Myocyte (in vitro differentiated cells): ENCODE measurements around the gene TP53BP1. TPM values are rescaled to one million over a fixed set of nuclear protein-coding genes. Genes with fewer than 3 reads are reported as not detected.

Source experiments
- DNase-seq: peaks from one replicate; pipeline ENCODE4 v3.0.0-alpha.2; 2012; ENCODE audit warnings: low read depth
- polyA plus RNA-seq: library from polyadenylated mRNA; unstranded; fragments of >200 nt; gene quantifications from one replicate; pipeline ENCODE4 v1.2.1, GENCODE V29; 2012; ENCODE audit warnings: missing spikeins
- total RNA-seq: library from RNA; depleted of rRNA; stranded (reverse); fragments of >200 nt; gene quantifications from 2 replicates; pipeline ENCODE4 v1.2.3, GENCODE V29; 2014

TP53BP1 gene, protein sequence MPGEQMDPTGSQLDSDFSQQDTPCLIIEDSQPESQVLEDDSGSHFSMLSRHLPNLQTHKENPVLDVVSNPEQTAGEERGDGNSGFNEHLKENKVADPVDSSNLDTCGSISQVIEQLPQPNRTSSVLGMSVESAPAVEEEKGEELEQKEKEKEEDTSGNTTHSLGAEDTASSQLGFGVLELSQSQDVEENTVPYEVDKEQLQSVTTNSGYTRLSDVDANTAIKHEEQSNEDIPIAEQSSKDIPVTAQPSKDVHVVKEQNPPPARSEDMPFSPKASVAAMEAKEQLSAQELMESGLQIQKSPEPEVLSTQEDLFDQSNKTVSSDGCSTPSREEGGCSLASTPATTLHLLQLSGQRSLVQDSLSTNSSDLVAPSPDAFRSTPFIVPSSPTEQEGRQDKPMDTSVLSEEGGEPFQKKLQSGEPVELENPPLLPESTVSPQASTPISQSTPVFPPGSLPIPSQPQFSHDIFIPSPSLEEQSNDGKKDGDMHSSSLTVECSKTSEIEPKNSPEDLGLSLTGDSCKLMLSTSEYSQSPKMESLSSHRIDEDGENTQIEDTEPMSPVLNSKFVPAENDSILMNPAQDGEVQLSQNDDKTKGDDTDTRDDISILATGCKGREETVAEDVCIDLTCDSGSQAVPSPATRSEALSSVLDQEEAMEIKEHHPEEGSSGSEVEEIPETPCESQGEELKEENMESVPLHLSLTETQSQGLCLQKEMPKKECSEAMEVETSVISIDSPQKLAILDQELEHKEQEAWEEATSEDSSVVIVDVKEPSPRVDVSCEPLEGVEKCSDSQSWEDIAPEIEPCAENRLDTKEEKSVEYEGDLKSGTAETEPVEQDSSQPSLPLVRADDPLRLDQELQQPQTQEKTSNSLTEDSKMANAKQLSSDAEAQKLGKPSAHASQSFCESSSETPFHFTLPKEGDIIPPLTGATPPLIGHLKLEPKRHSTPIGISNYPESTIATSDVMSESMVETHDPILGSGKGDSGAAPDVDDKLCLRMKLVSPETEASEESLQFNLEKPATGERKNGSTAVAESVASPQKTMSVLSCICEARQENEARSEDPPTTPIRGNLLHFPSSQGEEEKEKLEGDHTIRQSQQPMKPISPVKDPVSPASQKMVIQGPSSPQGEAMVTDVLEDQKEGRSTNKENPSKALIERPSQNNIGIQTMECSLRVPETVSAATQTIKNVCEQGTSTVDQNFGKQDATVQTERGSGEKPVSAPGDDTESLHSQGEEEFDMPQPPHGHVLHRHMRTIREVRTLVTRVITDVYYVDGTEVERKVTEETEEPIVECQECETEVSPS (N-terminal part only)
- total RNA-seq: 74.8 and 86.4 TPM in 2 replicates
- polyA plus RNA-seq: 53.2 TPM

DNA sequence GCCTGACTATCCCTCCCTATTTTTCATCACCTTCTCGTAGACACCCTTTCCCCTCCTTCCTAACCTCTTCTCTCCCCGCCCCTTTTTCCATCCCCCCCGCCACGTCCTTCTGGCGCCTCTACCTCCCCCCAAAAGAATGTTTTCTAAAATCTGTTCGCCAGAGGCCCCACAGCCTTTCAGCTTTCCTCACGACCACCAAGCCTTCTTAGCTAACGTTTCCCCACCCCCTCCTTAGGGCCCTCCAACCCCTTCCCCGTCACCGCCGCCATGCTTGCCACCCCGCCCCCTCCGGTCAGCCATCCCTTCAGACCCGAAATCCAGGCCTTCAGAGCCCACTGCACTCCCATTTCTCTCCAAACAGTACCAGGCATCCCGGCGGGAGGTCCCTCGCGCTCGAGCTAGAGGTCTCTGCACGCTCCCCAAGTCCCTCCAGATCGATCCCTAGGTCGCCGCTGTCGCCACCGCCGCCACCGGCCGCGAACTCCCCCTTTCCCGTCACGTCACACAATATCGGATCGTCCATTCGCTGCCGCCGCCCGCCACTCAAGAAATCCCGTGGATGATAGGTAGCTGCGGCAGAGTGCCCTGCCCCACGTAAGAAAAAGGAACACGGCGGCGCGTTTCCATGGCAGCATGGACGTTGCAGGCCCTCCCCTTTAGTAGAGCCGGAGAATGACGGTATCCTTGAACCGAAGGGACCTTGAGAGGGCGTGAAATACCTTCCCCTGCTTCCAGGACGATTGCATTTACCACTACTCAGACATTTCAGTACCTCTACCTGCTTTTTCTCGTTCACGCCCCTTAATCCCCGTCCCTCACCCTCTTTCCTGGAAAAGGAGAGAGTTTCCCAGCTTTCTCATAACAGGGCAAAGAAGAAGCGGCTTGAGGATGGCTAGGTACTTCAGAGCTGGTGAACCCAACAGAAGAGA, at the start of gene TP53BP1:
Gene TP53BP1 (minus strand): TSS at position 484 of the 929 bp plus-strand sequence. CDS start 113 bp downstream, at position 371.
- peak; percentile 97 for DNase-seq

DNA sequence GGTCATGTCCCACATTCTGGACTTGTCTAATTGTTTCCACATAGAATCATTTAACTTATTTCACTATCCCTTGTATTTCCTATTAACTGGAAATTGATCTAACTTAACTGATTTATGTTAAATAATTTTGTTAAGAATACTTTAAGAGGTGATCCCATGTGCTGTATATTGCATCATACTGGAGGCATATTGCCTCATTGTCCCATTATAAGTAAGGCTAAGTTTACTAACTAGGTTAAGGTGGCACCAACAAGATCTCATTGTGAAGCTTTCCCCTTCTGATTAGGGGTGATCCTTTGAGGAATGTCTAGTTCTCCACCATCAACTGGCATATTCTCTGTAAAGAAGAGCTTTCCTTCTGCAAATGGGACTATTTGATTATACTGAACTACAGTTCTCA, 48.8 kb upstream of the TP53BP1 start:
- no peak for DNase-seq

DNA sequence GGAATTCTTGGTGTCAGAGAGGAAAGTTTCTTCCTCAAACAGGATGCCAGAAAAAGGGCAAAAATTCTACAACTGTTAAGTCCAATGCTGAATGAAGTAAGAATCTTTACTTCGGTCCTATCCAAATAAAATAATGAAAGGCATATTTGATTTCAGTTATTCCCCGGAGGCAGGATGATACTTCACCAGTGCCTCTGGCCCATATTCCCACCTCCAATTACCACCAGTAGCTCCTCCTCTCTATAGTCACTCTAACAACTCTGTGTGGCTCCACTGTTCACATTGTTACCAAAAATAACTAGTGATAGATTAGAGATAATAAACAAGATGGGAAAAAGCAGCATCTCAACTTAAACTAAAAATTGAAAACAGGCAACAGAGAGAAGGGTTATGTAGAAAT, 45.1 kb upstream of the TP53BP1 start:
- DNase-seq: no peak

DNA sequence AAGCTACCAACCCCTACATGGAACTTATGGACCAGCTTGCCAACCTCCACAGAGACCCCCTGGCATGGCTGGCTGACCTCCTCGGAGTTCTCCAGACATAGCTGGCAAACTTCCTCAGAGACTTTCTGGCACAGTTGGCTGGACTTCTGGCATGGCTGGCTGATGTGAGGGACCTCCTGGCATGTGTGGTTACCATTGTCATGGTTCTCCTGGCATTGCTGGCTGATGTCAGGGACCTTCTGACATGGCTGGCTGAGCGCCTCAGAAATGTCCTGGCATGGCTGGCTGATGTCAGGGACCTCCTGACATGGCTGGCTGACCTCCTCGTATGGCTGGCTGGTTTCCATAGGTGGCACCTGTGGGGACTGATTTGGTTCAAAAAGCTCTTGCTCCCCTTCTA, 41.9 kb upstream of the TP53BP1 start:
- DNase-seq: peak; percentile 9

DNA sequence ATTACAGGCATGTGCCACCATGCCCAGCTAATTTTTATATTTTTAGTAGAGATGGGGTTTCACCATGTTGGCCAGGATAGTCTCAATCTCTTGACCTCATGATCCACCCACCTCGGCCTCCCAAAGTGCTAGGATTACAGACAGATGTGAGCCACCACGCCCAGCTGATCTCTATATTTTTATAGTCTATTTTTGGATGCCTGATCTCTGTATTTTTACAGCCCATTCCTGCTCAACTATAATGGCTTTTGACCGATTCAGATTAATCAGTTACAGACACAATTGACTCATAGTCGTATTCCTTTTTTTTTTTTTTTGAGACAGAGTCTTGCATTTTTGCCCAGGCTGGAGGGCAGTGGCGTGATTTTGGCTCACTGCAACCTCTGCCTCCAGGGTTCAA, 39.9 kb upstream of the TP53BP1 start:
- DNase-seq: peak; percentile 25

DNA sequence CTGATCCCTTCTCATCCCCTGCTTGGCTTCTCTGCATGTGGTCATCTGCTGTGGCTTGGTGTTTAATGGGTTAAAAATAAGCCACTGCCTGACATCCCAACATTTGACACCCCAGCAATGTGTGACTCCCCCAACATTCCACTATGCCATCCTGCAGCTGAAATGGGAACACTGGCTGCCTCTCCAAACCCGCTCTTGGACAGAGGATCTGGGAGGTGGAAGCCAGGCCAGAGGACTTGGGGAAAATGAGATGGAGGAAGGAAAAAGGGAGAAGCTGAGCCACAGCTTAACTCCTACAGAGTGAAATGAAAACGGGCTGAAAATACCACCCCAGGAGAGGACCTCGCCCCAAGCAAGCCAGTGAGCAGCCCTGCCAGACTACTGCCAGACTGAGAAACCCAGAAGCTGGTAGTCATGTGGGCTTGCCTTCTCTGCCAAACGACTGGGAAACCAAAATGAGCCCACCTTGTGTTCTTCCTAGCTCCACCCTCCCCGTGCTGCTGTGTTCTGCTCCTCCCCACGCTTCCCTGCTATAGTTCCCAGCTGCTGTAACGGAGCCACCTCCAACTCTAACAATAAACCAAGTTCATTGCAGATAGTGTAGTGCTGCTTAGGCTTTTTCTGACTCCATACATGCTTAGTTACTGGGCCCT, 38.2 kb upstream of the TP53BP1 start:
- DNase-seq: peak; percentile 60

DNA sequence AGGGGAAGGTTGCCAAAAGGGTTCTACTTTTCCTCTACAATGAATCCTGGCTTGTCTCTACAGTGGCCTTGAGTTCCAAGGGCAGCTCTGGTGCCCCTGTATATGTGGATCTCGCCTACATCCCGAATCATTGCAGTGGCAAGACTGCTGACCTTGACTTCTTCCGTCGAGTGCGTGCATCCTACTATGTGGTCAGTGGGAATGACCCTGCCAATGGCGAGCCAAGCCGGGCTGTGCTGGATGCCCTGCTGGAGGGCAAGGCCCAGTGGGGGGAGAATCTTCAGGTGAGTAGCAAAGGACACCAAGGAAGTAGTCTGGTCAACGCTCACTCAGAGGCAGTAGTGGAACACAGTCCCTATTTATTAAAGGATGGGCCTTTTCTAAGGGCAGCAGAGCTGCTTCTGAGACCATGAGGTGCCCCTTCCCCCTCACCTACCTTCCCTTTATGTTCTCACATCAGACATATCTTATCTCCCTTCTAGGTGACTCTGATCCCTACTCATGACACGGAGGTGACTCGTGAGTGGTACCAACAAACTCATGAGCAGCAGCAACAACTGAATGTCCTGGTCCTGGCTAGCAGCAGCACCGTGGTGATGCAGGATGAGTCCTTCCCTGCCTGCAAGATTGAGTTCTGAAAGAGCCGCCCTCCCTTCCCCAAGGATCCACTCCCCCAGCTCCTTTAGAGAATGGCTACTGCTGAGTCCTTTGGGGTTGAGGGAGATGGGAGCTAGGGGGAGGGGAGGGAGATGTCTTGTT, 36.8 kb upstream of the TP53BP1 start:
- DNase-seq: no peak

DNA sequence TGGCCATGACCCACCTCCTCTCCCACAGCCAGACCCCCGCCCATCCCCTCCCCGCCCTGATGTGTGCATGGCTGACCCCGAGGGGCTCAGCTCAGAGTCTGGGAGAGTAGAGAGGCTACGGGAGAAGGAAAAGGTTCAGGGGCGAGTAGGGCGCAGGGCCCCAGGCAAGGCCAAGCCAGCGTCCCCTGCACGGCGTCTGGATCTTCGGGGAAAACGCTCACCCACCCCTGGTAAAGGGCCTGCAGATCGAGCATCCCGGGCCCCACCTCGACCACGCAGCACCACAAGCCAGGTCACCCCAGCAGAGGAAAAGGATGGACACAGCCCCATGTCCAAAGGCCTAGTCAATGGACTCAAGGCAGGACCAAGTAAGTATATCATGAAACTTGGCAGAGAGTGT, 36.2 kb upstream of the TP53BP1 start:
- DNase-seq: no peak

DNA sequence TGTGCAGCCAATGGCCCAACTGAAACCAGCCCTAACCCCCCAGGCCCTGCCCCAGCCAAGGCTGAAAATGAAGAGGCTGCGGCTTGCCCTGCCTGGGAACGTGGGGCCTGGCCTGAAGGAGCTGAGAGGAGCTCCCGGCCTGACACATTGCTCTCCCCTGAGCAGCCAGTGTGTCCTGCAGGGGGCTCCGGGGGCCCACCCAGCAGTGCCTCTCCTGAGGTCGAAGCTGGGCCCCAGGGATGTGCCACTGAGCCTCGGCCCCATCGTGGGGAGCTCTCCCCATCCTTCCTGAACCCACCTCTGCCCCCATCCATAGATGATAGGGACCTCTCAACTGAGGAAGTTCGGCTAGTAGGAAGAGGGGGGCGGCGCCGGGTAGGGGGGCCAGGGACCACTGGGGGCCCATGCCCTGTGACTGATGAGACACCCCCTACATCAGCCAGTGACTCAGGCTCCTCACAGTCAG, 35.6 kb upstream of the TP53BP1 start:
- no peak for DNase-seq

DNA sequence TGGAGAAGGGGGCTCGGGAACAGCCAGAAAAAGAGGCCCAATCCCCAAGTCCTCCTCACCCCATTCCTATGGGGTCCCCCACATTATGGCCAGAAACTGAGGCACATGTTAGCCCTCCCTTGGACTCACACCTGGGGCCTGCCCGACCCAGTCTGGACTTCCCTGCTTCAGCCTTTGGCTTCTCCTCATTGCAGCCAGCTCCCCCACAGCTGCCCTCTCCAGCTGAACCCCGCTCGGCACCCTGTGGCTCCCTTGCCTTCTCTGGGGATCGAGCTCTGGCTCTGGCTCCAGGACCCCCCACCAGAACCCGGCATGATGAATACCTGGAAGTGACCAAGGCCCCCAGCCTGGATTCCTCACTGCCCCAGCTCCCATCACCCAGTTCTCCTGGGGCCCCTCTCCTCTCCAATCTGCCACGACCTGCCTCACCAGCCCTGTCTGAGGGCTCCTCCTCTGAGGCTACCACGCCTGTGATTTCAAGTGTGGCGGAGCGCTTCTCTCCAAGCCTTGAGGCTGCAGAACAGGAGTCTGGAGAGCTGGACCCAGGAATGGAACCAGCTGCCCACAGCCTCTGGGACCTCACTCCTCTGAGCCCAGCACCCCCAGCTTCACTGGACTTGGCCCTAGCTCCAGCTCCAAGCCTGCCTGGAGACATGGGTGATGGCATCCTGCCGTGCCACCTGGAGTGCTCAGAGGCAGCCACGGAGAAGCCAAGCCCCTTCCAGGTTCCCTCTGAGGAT, 35.0 kb upstream of the TP53BP1 start:
- no peak for DNase-seq

DNA sequence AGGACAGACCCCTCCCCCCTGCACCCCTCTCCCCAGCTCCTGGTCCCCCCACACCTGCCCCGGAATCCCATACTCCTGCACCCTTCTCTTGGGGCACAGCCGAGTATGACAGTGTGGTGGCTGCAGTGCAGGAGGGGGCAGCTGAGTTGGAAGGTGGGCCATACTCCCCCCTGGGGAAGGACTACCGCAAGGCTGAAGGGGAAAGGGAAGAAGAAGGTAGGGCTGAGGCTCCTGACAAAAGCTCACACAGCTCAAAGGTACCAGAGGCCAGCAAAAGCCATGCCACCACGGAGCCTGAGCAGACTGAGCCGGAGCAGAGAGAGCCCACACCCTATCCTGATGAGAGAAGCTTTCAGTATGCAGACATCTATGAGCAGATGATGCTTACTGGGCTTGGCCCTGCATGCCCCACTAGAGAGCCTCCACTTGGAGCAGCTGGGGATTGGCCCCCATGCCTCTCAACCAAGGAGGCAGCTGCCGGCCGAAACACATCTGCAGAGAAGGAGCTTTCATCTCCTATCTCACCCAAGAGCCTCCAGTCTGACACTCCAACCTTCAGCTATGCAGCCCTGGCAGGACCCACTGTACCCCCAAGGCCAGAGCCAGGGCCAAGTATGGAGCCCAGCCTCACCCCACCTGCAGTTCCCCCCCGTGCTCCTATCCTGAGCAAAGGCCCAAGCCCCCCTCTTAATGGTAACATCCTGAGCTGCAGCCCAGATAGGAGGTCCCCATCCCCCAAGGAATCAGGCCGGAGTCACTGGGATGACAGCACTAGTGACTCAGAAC, 34.3 kb upstream of the TP53BP1 start:
- DNase-seq: no peak

DNA sequence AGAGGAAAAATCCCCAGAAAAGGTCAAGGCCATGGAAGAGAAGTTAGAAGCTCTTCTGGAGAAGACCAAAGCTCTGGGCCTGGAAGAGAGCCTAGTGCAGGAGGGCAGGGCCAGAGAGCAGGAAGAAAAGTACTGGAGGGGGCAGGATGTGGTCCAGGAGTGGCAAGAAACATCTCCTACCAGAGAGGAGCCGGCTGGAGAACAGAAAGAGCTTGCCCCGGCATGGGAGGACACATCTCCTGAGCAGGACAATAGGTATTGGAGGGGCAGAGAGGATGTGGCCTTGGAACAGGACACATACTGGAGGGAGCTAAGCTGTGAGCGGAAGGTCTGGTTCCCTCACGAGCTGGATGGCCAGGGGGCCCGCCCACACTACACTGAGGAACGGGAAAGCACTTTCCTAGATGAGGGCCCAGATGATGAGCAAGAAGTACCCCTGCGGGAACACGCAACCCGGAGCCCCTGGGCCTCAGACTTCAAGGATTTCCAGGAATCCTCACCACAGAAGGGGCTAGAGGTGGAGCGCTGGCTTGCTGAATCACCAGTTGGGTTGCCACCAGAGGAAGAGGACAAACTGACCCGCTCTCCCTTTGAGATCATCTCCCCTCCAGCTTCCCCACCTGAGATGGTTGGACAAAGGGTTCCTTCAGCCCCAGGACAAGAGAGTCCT, 33.4 kb upstream of the TP53BP1 start:
- DNase-seq: no peak

DNA sequence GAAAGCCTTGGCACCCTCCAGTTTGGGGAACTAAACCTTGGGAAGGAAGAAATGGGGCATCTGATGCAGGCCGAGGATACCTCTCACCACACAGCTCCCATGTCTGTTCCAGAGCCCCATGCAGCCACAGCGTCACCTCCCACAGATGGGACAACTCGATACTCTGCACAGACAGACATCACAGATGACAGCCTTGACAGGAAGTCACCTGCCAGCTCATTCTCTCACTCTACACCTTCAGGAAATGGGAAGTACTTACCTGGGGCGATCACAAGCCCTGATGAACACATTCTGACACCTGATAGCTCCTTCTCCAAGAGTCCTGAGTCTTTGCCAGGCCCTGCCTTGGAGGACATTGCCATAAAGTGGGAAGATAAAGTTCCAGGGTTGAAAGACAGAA, 32.2 kb upstream of the TP53BP1 start:
- no peak for DNase-seq

DNA sequence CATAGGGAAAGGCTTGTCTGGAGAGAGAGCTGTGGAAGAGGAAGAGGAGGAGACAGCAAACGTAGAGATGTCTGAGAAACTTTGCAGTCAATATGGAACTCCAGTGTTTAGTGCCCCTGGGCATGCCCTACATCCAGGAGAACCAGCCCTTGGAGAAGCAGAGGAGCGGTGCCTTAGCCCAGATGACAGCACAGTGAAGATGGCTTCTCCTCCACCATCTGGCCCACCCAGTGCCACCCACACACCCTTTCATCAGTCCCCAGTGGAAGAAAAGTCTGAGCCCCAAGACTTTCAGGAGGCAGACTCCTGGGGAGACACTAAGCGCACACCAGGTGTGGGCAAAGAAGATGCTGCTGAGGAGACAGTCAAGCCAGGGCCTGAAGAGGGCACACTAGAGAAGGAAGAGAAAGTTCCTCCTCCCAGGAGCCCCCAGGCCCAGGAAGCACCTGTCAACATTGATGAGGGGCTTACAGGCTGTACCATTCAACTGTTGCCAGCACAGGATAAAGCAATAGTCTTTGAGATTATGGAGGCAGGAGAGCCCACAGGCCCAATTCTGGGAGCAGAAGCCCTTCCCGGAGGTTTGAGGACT, 31.4 kb upstream of the TP53BP1 start:
- no peak for DNase-seq

DNA sequence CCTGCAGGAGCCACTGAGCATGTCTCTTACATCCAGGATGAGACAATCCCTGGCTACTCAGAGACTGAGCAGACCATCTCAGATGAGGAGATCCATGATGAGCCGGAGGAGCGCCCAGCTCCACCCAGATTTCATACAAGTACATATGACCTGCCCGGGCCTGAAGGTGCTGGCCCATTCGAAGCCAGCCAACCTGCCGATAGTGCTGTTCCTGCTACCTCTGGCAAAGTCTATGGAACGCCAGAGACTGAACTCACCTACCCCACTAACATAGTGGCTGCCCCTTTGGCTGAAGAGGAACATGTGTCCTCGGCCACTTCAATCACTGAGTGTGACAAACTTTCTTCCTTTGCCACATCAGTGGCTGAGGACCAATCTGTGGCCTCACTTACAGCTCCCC, 30.7 kb upstream of the TP53BP1 start:
- no peak for DNase-seq

DNA sequence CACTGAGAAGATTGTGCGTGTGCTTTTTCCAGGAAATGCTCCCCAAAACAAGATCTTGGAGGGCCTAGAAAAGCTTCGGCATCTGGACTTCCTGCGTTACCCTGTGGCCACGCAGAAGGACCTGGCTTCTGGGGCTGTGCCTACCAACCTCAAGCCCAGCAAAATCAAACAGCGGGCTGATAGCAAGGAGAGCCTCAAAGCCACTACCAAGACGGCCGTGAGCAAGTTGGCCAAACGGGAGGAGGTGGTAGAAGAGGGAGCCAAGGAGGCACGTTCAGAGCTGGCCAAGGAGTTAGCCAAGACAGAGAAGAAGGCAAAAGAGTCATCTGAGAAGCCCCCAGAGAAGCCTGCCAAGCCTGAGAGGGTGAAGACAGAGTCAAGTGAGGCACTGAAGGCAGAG, 29.3 kb upstream of the TP53BP1 start:
- DNase-seq: no peak
